KG1 (cell line): Measurements from ENCODE around the gene NNAT.

Experiments used
- DNase-seq: peaks from one replicate; lab custom pipeline; 2025; lab: John Stamatoyannopoulos, UW

NNAT gene

DNA sequence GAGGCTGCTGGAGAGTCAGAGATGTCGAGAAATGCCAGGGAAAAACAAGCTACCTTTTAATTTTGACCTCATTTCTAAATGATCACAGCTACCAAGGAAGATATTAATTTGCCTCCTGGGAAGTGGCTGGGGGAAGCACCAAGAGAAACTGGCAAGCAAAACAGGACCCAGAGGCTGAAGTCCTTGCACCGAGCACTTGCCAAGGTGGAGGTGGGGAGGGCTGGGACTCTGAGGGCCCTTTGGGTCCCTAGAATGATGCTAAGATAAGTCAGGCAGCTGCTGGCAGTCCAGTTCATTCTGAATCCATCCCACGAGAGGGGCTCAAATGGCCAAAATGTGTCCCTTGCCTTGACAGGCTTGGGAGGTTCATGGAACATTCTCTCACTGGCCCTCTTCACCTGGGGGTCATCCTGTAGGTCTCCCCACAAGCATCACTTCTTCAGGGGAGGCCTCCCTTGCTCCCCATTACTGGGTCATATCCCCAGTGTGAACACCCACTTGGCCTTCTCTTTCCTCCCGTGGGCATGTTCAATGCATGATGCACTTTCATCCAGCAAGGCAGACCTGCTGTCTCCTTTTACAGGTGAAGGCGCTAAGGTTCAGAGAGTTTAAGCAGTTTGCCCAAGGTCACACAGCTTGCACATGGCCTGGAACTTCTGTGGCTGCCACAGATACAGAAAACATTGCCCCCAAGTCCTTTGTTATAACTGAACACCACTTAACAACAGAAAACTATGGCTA lies 45.7 kb downstream of the NNAT start:
- DNase-seq: no peak

DNA sequence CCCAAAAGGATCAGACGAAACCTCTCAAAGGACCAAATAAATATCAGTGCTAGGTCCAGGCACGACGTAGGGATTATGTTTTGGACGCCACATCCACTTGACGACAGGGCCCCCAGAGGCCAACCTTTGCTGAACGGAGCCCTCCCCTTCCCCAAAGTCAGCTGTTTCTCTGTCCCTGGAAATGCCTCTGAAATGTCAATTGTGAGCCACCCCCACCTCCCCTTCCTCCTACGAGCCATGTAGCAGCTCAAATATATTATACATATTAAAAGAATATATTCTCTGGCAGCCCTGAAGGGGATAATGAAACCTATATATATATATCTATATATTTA lies 46.2 kb downstream of the NNAT start:
- DNase-seq: no peak

DNA sequence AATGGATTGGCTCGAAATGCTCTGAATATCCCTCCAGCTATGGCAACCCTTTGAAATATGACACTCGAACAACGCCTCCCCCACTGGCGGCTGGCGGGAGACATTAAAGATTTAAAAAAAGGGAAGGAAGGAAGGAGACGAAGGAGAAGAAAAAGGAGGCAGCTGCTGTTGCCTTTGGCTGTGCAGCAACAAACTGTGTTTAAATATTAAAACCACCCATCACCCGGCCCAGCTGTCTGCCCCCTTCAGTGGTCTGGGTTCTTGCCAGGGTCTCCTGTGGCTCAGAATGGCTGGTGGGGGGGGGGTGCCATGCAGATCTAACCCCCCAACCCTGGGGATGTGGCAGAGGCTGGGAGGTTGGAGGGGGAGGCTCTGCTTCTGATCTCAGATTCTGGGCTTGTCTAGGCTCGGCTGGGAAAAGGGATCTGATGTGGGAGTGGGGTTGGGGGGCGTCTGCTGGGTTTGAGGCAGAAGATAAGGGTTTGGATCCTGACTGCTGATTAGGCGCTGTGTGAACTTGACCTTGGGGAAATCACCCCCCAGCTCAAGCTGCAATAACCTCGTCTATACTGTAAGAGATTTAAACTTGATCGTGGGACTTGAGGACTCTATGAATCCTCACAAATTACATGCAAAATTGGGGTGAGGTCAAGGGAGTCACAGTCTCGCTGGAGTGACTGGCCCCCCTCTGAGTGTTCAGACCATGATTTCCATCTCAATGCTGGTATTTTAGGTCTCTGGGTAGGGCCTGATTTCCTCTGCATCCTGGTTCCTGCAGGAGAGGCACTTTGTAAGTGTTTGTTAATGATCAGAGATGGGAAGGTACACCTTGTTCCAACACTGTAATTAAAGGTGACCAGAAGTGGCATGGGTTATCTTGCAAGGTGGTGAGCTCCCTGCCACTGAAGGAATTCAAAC lies 46.9 kb downstream of the NNAT start:
- DNase-seq: peak; percentile 29

DNA sequence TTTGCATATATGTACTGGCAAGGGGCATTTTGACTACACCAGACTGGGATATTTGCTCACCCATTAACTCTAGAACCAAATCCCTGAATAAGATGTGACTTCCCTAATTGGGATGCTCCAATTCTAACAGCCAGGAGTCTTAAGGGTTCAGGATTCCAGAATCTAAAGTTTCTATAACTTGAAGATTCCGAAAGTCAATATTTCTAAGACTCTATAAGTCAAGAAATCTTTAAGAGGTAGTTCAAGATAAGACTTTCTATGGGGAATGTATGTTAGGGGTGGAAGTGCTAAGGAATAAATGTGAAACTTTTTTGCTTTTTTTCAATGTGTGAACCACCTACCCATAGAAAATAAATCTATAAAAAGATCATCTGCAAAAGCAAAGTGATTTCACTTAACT lies 49.4 kb downstream of the NNAT start:
- DNase-seq: no peak

DNA sequence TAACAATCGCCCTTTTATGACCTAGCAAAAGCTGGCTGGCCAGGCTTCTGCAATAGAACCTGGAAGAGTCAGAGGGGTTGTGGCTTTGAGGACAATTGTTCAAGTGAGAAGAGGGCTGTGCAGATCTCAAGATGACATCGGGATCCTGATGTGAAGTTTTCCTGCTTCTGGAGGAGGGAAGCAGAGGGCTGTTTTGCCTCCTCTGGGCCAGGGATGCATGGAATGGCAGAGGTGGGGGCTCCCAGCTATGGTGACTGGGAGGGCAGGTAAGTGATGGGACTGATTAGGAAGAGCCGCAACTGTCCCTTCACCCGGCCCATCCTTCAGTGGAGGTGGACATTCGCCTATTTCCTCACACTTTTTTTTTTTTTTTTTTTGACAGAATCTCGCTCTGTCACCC lies 50.0 kb downstream of the NNAT start:
- DNase-seq: no peak
